Stimulated activated CD4-positive, alpha-beta T cell treated with anti-CD3 and anti-CD28 coated beads, Interleukin-1b, Interleukin-23, amount 100 ng/mL, for 1 hour (primary cell): Measurements from ENCODE around the gene PRSS21.

Experiments used
- DNase-seq, 2 donors: peaks; one replicate each; pipeline ENCODE4 v3.0.0-alpha.2; 2020; ENCODE audit warnings: low read depth in 2 of 2

The PRSS21 gene

GRCh38 chr16:2867661-2867986 lies 50.6 kb downstream of the PRSS21 start:
- DNase-seq: no peak

- peak; percentile 87 to 95 for DNase-seq
Measured at GRCh38 chr16:2867987-2868789, 51.2 kb downstream of the PRSS21 start.
